Fibroblast of pulmonary artery (primary cell): Measurements from ENCODE around the gene RPGRIP1L.

Experiments used
- DNase-seq: peaks from one replicate; pipeline ENCODE4 v3.0.0-alpha.2; 2010; ENCODE audit warnings: low read depth
- H3K4me3 ChIP-seq: replicated peaks from 2 replicates; pipeline ENCODE4 v1.5.1; 2011; ENCODE audit warnings: low read depth, mild to moderate bottlenecking, control low read depth, low read length, moderate library complexity
- TF ChIP-seq, protein P1 (sequence below): IDR thresholded peaks from 2 replicates; pipeline ENCODE4 v1.5.1; 2011; ENCODE audit warnings: mild to moderate bottlenecking, control low read depth, low read length, inconsistent platforms; ENCODE audit errors: missing control alignments

Gene RPGRIP1L

DNA sequence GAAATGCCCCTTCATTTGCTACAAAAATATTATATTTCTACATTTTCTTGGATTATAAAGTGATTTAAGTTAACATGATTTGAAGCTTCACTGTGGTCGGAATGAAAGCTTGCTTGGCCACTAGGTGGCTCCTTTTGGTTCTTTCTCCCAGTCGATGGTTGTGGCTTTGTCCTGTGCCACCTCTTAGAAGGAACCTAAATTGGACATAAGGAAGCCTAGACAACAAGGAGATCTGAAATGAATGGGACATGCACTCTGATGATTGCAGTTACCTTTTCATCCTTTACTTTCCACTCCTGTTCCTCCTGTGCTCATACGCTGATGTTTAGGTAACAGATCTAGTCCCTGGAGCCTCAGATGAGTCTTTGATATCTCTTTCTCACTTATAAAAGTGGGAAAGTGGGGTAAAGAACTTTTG is 39.5 kb upstream of the RPGRIP1L start:
- TF ChIP-seq, protein P1, sequence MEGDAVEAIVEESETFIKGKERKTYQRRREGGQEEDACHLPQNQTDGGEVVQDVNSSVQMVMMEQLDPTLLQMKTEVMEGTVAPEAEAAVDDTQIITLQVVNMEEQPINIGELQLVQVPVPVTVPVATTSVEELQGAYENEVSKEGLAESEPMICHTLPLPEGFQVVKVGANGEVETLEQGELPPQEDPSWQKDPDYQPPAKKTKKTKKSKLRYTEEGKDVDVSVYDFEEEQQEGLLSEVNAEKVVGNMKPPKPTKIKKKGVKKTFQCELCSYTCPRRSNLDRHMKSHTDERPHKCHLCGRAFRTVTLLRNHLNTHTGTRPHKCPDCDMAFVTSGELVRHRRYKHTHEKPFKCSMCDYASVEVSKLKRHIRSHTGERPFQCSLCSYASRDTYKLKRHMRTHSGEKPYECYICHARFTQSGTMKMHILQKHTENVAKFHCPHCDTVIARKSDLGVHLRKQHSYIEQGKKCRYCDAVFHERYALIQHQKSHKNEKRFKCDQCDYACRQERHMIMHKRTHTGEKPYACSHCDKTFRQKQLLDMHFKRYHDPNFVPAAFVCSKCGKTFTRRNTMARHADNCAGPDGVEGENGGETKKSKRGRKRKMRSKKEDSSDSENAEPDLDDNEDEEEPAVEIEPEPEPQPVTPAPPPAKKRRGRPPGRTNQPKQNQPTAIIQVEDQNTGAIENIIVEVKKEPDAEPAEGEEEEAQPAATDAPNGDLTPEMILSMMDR: peak; percentile 83
- no peak overlapping the region for H3K4me3 ChIP-seq
- peak; percentile 58 for DNase-seq

DNA sequence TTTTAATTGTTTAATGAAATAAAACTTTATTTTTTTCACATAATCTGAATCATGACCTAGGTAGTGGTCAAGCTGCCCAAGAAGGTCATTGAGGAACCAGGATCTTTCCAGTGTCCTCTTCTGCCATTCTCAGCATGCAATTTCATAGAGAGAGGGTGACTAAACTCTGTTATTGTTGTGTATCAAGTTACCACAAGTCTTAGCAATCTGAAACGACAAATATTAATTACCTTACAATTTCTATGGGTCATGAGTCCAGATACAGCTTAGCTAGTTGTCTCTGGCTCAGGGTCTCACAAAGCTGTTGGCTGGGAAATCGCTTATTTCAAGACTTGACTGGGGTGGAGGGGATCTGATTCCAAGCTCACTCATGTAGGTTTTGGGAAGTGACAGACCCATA is 37.9 kb upstream of the RPGRIP1L start:
- no peak overlapping the region for H3K4me3 ChIP-seq
- TF ChIP-seq, protein P1: no peak
- no peak for DNase-seq

DNA sequence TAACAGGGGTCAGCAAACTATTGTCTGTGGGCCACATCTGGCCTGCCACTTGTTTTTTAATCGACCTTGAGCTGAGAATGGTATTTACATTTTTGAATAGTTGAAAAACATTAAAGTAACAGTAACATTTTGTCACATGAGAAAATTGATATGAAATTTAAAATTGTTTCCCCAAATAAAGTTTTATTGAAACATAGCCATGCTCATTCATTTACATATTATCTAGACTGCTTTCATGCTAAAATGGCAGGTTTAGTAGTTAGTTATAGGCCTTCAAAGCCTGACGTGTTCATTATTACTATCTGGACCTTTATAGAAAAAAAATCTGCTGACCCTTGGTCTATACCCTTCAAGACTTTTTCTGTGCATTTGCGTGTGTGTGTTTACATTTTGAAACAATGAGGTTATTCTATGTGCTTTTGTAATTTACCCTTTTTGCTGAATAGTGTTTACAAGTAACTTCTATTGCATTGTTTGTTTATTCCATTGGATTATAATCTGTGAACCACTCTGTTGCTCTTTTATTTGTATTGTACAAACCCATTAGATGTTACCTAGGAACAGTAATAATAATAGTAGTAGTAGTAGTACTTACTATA is 37.4 kb upstream of the RPGRIP1L start:
- no peak overlapping the region for H3K4me3 ChIP-seq
- no peak for DNase-seq
- TF ChIP-seq, protein P1: no peak

DNA sequence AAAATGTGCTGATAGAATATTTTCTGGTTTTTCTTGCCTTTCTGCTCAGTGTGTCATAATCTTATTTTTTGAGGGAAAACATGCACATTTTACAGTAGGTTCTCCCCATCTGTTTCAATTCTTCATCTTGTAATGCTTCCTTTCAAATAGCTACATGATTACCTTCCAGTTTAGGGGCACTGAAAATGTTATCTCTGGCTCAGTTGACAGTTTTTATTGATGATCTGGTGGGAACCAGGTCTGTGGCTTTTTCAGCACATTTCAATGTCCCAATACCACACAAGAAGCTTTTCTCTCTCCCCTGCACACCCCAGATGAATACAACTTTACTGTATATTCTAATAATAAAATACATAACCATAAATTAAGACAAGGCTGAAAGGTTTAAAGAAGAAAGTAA is 36.8 kb upstream of the RPGRIP1L start:
- no peak for DNase-seq
- TF ChIP-seq, protein P1: no peak
- H3K4me3 ChIP-seq: no peak overlapping the region

DNA sequence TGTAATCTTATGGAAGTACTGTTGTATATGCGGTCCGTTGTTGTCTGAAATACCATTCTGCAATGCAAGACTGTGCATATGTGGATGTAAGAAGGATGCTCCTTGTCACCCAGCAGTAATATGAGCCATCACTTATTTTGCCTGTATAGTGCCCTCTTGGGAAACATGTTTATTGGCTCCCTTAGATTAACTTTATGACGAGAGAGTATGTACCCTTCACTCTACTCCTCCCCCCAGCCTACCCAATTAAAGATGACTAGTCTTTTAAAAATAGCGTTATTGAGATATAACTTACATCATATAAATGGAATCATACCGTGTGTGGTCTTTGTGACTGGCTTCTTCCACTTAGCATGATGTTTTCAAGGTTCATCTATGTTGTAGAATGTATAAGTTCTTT is 33.9 kb upstream of the RPGRIP1L start:
- TF ChIP-seq, protein P1: no peak
- no peak overlapping the region for H3K4me3 ChIP-seq
- no peak for DNase-seq

DNA sequence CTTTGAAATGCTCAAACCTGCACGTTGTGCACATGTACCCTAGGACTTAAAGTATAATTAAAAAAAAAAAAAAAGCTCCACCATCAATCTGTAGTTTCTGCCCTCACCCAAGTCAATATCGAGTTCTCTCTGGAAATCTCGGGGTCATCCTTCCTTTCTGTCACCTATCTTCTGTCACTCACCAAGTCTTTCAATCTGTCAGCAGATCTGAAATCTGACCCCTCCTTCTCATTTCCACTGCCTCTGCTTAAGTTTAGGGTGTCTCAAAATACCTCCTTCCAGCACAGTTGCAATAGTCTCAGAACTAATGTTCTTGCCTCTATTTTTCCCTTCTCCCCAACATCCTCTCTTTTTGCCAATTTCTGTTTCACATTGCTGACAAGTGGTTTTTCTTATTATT is 32.6 kb upstream of the RPGRIP1L start:
- no peak for DNase-seq
- TF ChIP-seq, protein P1: no peak
- H3K4me3 ChIP-seq: no peak overlapping the region

DNA sequence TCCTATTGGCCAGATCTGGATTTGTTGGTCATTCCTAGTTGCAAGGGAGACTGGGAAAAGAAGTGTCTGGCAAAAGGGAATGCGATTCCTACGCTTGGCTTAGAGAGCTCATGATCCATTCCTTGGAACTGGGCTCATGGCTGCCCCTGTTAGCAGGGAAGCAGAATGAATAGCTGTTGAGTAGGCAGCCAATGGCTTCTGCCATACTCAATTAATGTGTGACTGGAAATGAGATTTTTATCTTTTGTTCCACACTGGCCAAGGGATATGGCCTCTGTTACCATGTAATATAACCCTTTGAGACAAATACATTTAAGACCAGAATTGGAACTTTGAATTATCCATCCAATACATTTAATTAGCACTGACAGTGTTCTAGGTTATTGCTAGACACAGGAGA is 31.2 kb upstream of the RPGRIP1L start:
- H3K4me3 ChIP-seq: no peak overlapping the region
- TF ChIP-seq, protein P1: no peak
- DNase-seq: no peak
